GM10248 (cell line): ENCODE results near the gene MYO15A.

Source experiments
- CTCF ChIA-PET: fragments of 300-600 bp; sonication (Branson Sonifier 250); formaldehyde crosslinking; extraction: SDS; loops from one replicate; lab custom pipeline; 2021; ENCODE audit warnings: antibody characterized with exemption; lab: Yijun Ruan, JAX
- POLR2A ChIA-PET: fragments of 350-650 bp; sonication (Branson Sonifier 250); formaldehyde crosslinking; extraction: SDS; loops from one replicate; lab custom pipeline; 2020; ENCODE audit warnings: antibody characterized with exemption; lab: Yijun Ruan, JAX
- DNase-seq: peaks from one replicate; pipeline ENCODE4 v3.0.0; 2012; ENCODE audit errors: extremely low spot score
- TF ChIP-seq, protein P1 (sequence below): IDR thresholded peaks from 2 replicates; pipeline ENCODE4 v1.5.1; 2012; ENCODE audit warnings: mild to moderate bottlenecking, low read depth; ENCODE audit errors: extremely low read depth, missing control alignments, control extremely low read depth

MYO15A gene

DNA sequence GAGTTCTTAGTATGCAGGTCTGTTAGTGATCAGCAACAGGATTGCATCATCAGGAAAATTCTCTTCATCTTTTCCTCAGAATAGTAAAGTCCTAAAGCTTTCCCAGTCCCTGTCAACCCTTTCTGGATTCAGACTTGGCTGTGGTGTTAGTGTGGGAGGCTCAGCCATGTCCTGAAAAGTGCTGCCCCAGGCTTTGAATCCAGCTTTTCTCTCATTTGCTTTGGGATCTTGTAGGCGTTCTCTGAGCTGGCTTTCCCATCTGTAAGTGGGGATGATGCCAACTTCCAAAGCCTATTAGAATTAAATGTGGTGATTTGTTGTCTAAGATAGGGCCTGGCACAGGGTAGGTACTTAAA, 78.0 kb downstream of the MYO15A start:
- TF ChIP-seq, protein P1, sequence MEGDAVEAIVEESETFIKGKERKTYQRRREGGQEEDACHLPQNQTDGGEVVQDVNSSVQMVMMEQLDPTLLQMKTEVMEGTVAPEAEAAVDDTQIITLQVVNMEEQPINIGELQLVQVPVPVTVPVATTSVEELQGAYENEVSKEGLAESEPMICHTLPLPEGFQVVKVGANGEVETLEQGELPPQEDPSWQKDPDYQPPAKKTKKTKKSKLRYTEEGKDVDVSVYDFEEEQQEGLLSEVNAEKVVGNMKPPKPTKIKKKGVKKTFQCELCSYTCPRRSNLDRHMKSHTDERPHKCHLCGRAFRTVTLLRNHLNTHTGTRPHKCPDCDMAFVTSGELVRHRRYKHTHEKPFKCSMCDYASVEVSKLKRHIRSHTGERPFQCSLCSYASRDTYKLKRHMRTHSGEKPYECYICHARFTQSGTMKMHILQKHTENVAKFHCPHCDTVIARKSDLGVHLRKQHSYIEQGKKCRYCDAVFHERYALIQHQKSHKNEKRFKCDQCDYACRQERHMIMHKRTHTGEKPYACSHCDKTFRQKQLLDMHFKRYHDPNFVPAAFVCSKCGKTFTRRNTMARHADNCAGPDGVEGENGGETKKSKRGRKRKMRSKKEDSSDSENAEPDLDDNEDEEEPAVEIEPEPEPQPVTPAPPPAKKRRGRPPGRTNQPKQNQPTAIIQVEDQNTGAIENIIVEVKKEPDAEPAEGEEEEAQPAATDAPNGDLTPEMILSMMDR = no peak
- ChIA-PET POLR2A (no interaction called here), CTCF (interaction anchor here (1.4 to 7.5 kb wide), 3 partner anchors 17 to 45 kb away, joined by 4 to 51 read pairs (median 4); no protein-coding TSS in a partner anchor)
- DNase-seq = no peak

DNA sequence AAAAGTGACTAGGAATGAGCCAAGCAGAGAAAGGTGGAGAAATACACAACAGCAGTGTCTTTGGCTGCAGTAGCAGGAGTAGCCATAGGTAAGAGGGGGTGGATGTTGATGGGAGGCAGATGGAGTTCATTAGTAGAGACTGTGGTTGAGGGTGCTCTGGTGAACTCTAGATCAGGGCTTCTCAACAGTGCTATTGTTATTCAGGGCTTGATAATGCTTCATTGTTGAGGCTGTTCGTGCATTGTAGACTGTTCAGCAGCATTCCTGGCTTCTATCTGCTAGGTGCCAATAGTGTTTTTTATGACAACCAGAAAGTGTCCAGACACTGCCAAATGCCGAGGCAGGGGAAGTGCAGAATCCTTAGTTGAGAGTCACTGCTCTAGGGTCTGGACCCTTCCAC, 78.7 kb downstream of the MYO15A start:
- TF ChIP-seq, protein P1 = no peak
- POLR2A ChIA-PET = no interaction called here
- DNase-seq = no peak
- CTCF ChIA-PET = interaction anchor here (1.3 kb wide), 1 partner anchor 44 kb away, joined by 3 read pairs; no protein-coding TSS in a partner anchor

DNA sequence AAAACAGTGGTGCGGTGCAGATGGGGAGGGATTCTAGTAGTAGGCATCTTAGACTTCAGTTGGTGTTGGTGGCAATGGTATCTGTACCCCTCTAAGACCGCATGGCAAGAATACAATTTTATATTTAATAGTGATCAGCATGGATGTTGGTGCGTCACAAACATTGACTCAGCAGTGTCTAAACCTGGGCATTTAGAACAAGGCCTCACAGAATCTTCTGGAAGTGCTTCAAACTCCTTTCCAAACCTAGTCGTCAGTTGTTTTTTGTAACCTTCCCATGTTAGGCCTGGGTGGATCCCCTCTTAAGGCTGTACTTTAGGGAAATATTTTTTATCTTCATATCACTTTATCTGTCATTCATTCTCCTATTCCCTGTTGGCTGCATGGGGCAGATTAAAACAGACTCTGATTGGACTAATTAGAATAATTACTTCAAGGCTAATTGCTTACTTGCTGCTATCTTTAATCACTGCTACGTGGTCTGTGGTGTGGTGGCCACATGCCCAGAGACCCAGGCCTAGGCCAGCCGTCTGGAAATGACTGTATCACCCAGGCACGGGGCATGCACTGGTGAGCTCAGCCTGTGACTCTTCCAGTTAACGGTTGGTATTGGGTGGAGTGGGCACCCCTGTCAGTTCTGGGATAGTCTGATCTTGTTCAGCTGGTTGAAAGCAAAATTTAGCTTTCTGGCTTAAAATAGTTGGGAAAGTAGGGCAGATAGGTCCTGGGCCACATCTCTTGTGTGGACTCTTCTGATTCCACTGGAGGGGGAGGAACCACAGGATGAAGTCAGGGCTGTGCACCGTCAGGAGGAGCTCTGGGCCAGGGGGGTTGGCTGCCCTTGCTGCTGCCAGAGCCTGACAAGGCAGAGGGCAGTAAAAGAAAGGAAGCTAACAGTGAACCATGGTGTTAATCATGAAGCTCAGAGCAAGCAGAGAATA, 79.5 kb downstream of the MYO15A start:
- CTCF ChIA-PET = interaction anchor here (1.1 to 3.3 kb wide), 5 partner anchors 8 to 48 kb away, joined by 3 to 19 read pairs (median 4); no protein-coding TSS in a partner anchor
- TF ChIP-seq, protein P1 = no peak
- POLR2A ChIA-PET = interaction anchor here (0.9 kb wide), 1 partner anchor 100 kb away, joined by 3 read pairs; no protein-coding TSS in a partner anchor
- DNase-seq = no peak

DNA sequence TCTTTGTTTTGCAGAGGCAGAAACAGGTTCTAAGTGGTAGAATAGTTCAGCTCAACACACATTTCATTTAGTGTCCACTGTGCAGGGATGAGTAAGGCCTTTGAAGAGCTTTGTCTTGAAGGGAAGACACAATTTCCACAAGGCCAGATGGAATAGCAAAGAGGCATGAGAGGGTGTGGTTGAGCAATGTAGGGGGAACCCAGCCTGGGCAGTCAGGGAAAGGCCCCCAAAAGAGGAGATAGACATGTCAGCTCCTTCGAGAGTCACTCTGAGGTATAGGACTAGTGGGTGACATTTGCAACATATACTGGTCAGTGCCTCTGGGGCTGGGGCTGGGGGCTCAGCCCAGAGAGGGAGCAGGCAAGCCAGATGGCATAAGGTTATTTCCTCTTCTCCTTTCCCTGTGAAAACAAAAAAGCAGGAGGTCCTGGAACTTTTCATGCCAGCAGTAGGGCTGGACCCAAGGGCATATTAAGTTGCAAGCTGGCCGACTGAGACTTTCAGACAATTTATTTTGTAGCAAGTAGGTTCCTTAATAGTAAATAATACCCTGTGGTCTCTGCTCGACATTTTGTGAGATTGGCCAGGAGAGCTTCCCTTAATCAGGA, 82.2 kb downstream of the MYO15A start:
- no peak for DNase-seq
- CTCF ChIA-PET = interaction anchor here (1.3 to 3.3 kb wide), 5 partner anchors 8 to 49 kb away, joined by 3 to 19 read pairs (median 3); no protein-coding TSS in a partner anchor

DNA sequence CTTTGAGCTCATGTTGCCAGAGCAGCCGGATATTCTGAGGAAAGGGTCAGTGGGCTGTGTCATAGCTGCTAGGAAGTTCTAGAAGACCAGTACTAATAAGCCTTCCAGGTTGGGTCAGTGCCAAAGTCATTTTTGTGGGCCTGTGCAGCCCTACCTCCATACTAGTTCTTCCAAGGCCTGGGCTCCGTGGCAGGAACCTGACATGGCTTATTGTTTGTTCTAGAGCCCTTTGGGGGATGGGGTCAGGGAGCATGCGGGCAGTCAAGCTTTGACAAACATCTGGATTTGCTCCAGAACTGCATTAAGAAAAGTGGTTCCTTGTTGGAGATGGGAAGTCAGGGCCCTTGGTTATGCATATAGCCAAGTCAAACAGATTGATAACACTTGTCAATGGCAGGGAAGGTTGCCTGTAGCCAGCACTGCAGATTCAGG, 82.7 kb downstream of the MYO15A start:
- no peak for DNase-seq
- POLR2A ChIA-PET = interaction anchor here (0.6 kb wide), 1 partner anchor 364 kb away, joined by 3 read pairs; no protein-coding TSS in a partner anchor
- CTCF ChIA-PET = interaction anchor here (0.8 to 2.0 kb wide), 8 partner anchors 10 to 49 kb away, joined by 3 to 6 read pairs (median 4); no protein-coding TSS in a partner anchor
- TF ChIP-seq, protein P1 = no peak

More for the DNA sequence above, 82.2 kb downstream of the MYO15A start:
- POLR2A ChIA-PET = interaction anchor here (0.7 kb wide), 3 partner anchors 10 to 1201 kb away, joined by 3 to 5 read pairs (median 4); no protein-coding TSS in a partner anchor
- TF ChIP-seq, protein P1 = no peak

DNA sequence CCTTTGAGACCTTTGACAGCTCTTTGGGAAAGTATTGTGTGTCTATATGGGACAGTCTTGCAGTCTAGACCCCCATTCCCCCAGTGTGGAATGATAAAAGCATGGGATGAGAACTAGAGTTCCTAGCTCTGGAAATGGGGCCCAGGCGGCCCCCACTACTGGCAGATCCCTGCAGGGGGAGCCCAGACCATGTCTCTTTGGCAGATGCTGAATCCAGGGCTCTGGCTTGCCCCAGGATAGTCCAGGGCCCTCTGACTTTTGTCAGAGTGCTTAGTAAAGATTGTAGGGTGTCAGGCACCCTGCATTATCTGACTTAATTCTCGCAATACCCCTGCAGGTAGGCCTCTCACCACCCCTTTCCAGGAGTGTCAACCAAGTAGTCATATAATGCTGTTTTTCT, 83.4 kb downstream of the MYO15A start:
- TF ChIP-seq, protein P1 = peak; percentile 29
- ChIA-PET POLR2A (interaction anchor here (0.6 kb wide), 1 partner anchor 365 kb away, joined by 3 read pairs; no protein-coding TSS in a partner anchor), CTCF (interaction anchor here (0.8 to 1.7 kb wide), 9 partner anchors 9 to 50 kb away, joined by 3 to 4 read pairs (median 3); no protein-coding TSS in a partner anchor)
- DNase-seq = no peak
